Testis (tissue), 3 donors: Measurements from ENCODE around the gene UMOD. TPM values are rescaled to one million over a fixed set of nuclear protein-coding genes. Genes with fewer than 3 reads are reported as not detected.

ENCODE experiments used
- DNase-seq: peaks from one replicate; pipeline ENCODE4 v3.0.0-alpha.2; 2019
- H3K27ac ChIP-seq, 2 donors: fragments of 200-600 bp; sonication (generic); one replicate each; pipeline ENCODE4 v1.5.1; 2019
- H3K27me3 ChIP-seq: fragments of 200-600 bp; sonication (generic); one replicate; pipeline ENCODE4 v1.5.1; 2019
- H3K36me3 ChIP-seq: fragments of 200-600 bp; sonication (generic); one replicate; pipeline ENCODE4 v1.5.1; 2017; ENCODE audit warnings: low read depth; ENCODE audit errors: missing control alignments
- H3K4me1 ChIP-seq: fragments of 200-600 bp; sonication (generic); one replicate; pipeline ENCODE4 v1.5.1; 2019
- H3K4me3 ChIP-seq, 2 donors: fragments of 200-600 bp; sonication (generic); one replicate each; pipeline ENCODE4 v1.5.1; 2017 to 2019
- H3K9me3 ChIP-seq: fragments of 200-600 bp; sonication (generic); one replicate; pipeline ENCODE4 v1.5.1; 2017
- CTCF ChIP-seq, 3 experiments: fragments of 450-650 bp in 2 of 3; fragments of 200-600 bp in 1 of 3; sonication (generic) in 1 of 3; IDR thresholded peaks; one replicate each; pipeline ENCODE4 v1.5.1; 2016 to 2019; ENCODE audit warnings: antibody characterized with exemption in 3 of 3, mild to moderate bottlenecking in 2 of 3, moderate library complexity in 1 of 3
- POLR2A ChIP-seq: fragments of 450-650 bp; IDR thresholded peaks from one replicate; pipeline ENCODE4 v1.6.1; 2017; ENCODE audit warnings: antibody characterized with exemption, mild to moderate bottlenecking, moderate library complexity
- WGBS, 2 donors: methylation state at CpG; one replicate each; pipeline ENCODE4 v1.1.5; 2018; 5-methylcytosine and 5-hydroxymethylcytosine counted together
- intact Hi-C: fragments of 100-400 bp; cut with DNase I; formaldehyde crosslinking; loops from one replicate; pipeline ENCODE4 v1.15.1; 2023; ENCODE audit warnings: low total_unique reads
- polyA plus RNA-seq: library from polyadenylated mRNA; stranded (reverse); fragments of 350-450 nt; fragmentation: Illumina TruSeq; extraction: RNeasy Lipid Tissue Mini Kit (QIAGEN cat#74804); gene quantifications from one replicate; pipeline ENCODE4 v1.2.3, GENCODE V29; 2014; ENCODE audit warnings: low read depth, low replicate concordance; ENCODE audit not compliant: insufficient read depth
- total RNA-seq, 2 donors: library from RNA; depleted of rRNA; stranded (reverse); fragments of >200 nt; gene quantifications; one replicate each; pipeline ENCODE4 v1.2.3, GENCODE V29; 2016

Gene UMOD
- total and polyA plus RNA-seq, 3 donors from 2014 or later, result 0.43 to 3.8 (median 0.99) TPM

GRCh38 chr16:20377181-20377580 is 24.7 kb upstream of the UMOD start:
- intact Hi-C loops, result no loop called here
- H3K4me3 ChIP-seq, result no peak overlapping the region
- WGBS, 2 donors, result 66 to 71% methylated on average over 5 of the region's 5 CpGs
- no peaks in the 10 kb centered on the region for H3K27me3 ChIP-seq
- DNase-seq, result no peak
- H3K36me3 ChIP-seq, result no peaks in the 10 kb centered on the region
- H3K27ac ChIP-seq, result no peak overlapping the region
- H3K9me3 ChIP-seq, result no peaks in the 10 kb centered on the region
- H3K4me1 ChIP-seq, result no peaks in the 10 kb centered on the region
- no peak for TF ChIP-seq CTCF (IDR thresholded peaks at IDR 0.05)
- TF ChIP-seq POLR2A, result no peak

DNA sequence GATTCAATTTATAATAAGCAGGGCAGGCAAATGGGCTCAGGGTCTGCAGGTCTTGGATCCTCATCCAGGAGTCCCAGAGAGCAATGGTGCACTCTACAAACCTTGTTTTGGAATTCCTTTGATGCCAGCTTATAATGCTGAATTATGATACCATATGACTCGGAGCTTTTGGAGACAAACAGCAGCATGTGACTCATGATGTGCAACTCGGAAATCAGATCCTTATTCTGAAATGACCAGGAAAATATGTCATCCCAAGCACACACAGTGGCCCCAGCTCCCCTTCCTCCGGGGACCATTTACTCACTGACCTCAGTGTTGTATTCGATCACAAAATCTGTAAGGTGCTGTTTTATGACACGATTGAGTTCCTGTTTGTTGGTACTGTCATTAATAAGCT is 20.2 kb upstream of the UMOD start:
- DNase-seq, result no peak
- 86 to 87% methylated on average over 5 of the region's 5 CpGs for WGBS, 2 donors
- intact Hi-C loops, result no loop called here
- H3K9me3 ChIP-seq, result no peaks in the 10 kb centered on the region
- H3K4me3 ChIP-seq, result no peak overlapping the region
- no peaks in the 10 kb centered on the region for H3K36me3 ChIP-seq
- H3K4me1 ChIP-seq, result no peaks in the 10 kb centered on the region
- H3K27me3 ChIP-seq, result no peaks in the 10 kb centered on the region
- H3K27ac ChIP-seq, result no peak overlapping the region
- TF ChIP-seq POLR2A, result no peak
- no peak for TF ChIP-seq CTCF (IDR thresholded peaks at IDR 0.05)

- H3K27ac ChIP-seq, result no peak overlapping the region
- no peak for DNase-seq
- no peaks in the 10 kb centered on the region for H3K9me3 ChIP-seq
- H3K36me3 ChIP-seq, result no peaks in the 10 kb centered on the region
- H3K4me3 ChIP-seq, result no peak overlapping the region
- 73 to 74% methylated on average over 9 of the region's 9 CpGs for WGBS, 2 donors
- no peaks in the 10 kb centered on the region for H3K4me1 ChIP-seq
- TF ChIP-seq POLR2A, result no peak
- TF ChIP-seq CTCF (IDR thresholded peaks at IDR 0.05), result no peak
- H3K27me3 ChIP-seq, result no peaks in the 10 kb centered on the region
- intact Hi-C loops, result no loop called here
These were observed 17.0 kb upstream of the UMOD start for GRCh38 chr16:20369452-20370054.

DNA sequence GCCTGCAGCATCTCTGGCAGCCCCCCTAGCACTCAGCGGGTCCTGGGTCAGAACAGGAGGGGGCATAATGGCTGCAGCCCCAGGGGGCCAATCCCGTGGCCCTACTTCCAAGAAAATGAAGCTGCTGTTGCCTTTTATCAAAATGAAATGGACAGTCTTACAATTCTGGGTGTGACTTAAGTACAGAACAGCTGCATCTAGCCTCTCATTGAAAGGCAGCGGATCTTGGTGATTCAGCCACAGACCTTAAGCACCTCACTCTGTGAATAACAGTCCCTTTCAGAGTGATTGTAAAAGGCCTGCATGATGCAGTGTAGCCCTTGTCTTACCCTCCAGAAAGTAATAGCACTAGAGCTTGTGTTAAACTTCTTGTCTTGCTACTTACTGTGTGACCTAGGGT is 11.5 kb upstream of the UMOD start:
- Histone ChIP-seq H3K36me3 (no peaks in the 10 kb centered on the region), H3K4me3 (no peak overlapping the region), H3K4me1 (no peaks in the 10 kb centered on the region), H3K9me3 (no peaks in the 10 kb centered on the region), H3K27ac (no peak overlapping the region), H3K27me3 (no peaks in the 10 kb centered on the region)
- TF ChIP-seq CTCF (IDR thresholded peaks at IDR 0.05) (no peak), POLR2A (no peak)
- intact Hi-C loops, result no loop called here
- 74 to 75% methylated on average over 3 of the region's 3 CpGs for WGBS, 2 donors
- no peak for DNase-seq

DNA sequence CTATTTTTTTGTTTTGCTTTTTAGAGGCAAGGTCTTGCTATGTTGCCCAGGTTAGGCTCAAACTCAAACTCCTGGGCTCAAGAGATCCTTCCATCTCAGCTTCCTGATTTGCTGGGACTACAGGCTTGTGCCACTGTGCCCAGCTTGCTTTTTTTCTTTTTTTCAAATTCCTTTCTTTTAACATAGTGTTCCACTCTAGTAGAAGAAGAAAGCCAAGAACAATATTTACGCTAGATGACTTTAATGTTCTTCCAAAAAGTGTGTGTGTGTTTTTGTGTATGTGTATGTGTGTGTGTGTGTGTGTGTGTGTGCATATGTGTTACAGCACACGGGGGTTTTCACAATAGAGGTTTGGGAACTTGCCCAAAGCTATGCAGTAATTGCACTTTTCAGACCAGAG is 10.7 kb upstream of the UMOD start:
- Histone ChIP-seq H3K9me3 (no peaks in the 10 kb centered on the region), H3K4me3 (no peak overlapping the region), H3K4me1 (no peaks in the 10 kb centered on the region), H3K27ac (no peak overlapping the region), H3K27me3 (no peaks in the 10 kb centered on the region), H3K36me3 (no peaks in the 10 kb centered on the region)
- TF ChIP-seq POLR2A, result no peak
- no peak for TF ChIP-seq CTCF (IDR thresholded peaks at IDR 0.05)
- intact Hi-C loops, result no loop called here
- DNase-seq, result no peak
- 52 to 71% methylated on average over 2 of the region's 2 CpGs for WGBS, 2 donors
